Measurements from ENCODE around the gene SLC1A7. TPM values are rescaled to one million over a fixed set of nuclear protein-coding genes. Genes with fewer than 3 reads are reported as not detected.

The SLC1A7 gene
- total and polyA plus RNA-seq, 2 of the 13 experiments (the other 11 are each of a cell fraction or from before 2014, with no cell fraction given): 0.04 to 2.0 TPM

DNA sequence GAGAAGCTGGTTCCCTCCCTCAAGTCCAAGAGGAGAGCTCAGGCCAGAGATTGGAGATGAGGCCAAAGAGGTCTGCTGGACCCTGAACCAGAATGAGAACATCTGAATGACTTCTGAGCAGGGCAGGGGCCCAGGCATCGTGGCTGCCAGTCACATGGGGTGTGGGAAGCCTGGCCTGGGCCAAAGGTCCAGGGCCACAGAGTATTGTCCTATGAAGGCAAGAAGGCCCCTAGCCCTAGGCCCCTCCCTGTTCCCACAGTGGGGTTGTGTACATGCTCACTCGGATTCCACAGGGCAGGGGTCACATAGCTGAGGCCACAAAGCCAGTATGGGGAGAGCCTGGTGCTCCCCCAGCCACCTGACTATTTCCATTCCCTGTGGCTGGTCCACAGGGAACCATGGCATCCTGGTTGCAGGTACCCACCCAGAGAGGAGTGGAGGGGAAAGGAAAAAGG lies 18.5 kb upstream of the SLC1A7 start (continued):
- TF ChIP-seq, protein P1, sequence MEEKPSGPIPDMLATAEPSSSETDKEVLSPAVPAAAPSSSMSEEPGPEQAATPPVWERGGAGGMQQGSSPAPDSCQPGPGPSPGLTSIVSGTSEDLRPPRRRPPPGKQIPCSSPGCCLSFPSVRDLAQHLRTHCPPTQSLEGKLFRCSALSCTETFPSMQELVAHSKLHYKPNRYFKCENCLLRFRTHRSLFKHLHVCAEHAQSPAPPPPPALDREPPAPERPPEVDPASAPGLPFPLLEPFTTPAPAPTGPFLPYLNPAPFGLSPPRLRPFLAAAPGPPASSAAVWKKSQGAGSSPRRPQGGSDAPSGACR (CRISPR knock-in tag; IDR thresholded peaks at IDR 0.05): peak; percentile 71
- TF ChIP-seq ZNF234 (CRISPR knock-in tag; conservative IDR thresholded peaks at IDR 0.05) (no peak), SETDB1 (CRISPR knock-in tag; IDR thresholded peaks at IDR 0.05; ENCODE audit: borderline replicate concordance) (no peak), POLR2AphosphoS5 (IDR thresholded peaks at IDR 0.05; ENCODE audit: low read depth, low read length) (peak; percentile 58), ZNF451 (CRISPR knock-in tag; IDR thresholded peaks at IDR 0.05) (peak; percentile 85), SIX1 (CRISPR knock-in tag; IDR thresholded peaks at IDR 0.05; ENCODE audit: borderline replicate concordance) (peak; percentile 63; the same call in 1 of the 2 replicates), ZNF552 (CRISPR knock-in tag; IDR thresholded peaks at IDR 0.05; ENCODE audit: borderline replicate concordance) (no peak), ZNF562 (CRISPR knock-in tag; IDR thresholded peaks at IDR 0.05; ENCODE audit: borderline replicate concordance) (no peak), PHF8 (CRISPR knock-in tag; IDR thresholded peaks at IDR 0.05) (peak; percentile 37; the same call in 1 of the 2 replicates), MATR3 (CRISPR knock-in tag; IDR thresholded peaks at IDR 0.05) (no peak)
- TF ChIP-seq, protein P2, sequence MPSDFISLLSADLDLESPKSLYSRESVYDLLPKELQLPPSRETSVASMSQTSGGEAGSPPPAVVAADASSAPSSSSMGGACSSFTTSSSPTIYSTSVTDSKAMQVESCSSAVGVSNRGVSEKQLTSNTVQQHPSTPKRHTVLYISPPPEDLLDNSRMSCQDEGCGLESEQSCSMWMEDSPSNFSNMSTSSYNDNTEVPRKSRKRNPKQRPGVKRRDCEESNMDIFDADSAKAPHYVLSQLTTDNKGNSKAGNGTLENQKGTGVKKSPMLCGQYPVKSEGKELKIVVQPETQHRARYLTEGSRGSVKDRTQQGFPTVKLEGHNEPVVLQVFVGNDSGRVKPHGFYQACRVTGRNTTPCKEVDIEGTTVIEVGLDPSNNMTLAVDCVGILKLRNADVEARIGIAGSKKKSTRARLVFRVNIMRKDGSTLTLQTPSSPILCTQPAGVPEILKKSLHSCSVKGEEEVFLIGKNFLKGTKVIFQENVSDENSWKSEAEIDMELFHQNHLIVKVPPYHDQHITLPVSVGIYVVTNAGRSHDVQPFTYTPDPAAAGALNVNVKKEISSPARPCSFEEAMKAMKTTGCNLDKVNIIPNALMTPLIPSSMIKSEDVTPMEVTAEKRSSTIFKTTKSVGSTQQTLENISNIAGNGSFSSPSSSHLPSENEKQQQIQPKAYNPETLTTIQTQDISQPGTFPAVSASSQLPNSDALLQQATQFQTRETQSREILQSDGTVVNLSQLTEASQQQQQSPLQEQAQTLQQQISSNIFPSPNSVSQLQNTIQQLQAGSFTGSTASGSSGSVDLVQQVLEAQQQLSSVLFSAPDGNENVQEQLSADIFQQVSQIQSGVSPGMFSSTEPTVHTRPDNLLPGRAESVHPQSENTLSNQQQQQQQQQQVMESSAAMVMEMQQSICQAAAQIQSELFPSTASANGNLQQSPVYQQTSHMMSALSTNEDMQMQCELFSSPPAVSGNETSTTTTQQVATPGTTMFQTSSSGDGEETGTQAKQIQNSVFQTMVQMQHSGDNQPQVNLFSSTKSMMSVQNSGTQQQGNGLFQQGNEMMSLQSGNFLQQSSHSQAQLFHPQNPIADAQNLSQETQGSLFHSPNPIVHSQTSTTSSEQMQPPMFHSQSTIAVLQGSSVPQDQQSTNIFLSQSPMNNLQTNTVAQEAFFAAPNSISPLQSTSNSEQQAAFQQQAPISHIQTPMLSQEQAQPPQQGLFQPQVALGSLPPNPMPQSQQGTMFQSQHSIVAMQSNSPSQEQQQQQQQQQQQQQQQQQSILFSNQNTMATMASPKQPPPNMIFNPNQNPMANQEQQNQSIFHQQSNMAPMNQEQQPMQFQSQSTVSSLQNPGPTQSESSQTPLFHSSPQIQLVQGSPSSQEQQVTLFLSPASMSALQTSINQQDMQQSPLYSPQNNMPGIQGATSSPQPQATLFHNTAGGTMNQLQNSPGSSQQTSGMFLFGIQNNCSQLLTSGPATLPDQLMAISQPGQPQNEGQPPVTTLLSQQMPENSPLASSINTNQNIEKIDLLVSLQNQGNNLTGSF (CRISPR knock-in tag; IDR thresholded peaks at IDR 0.05): 0 out of 2 replicates have a peak, but pooled peaks have one; percentile 48
- TF ChIP-seq, protein P3, sequence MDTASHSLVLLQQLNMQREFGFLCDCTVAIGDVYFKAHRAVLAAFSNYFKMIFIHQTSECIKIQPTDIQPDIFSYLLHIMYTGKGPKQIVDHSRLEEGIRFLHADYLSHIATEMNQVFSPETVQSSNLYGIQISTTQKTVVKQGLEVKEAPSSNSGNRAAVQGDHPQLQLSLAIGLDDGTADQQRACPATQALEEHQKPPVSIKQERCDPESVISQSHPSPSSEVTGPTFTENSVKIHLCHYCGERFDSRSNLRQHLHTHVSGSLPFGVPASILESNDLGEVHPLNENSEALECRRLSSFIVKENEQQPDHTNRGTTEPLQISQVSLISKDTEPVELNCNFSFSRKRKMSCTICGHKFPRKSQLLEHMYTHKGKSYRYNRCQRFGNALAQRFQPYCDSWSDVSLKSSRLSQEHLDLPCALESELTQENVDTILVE (CRISPR knock-in tag; IDR thresholded peaks at IDR 0.05): no peak
- TF ChIP-seq, protein P4, sequence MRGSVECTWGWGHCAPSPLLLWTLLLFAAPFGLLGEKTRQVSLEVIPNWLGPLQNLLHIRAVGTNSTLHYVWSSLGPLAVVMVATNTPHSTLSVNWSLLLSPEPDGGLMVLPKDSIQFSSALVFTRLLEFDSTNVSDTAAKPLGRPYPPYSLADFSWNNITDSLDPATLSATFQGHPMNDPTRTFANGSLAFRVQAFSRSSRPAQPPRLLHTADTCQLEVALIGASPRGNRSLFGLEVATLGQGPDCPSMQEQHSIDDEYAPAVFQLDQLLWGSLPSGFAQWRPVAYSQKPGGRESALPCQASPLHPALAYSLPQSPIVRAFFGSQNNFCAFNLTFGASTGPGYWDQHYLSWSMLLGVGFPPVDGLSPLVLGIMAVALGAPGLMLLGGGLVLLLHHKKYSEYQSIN (CRISPR knock-in tag; IDR thresholded peaks at IDR 0.05; ENCODE audit: borderline replicate concordance): no peak
- TF ChIP-seq, protein P5, sequence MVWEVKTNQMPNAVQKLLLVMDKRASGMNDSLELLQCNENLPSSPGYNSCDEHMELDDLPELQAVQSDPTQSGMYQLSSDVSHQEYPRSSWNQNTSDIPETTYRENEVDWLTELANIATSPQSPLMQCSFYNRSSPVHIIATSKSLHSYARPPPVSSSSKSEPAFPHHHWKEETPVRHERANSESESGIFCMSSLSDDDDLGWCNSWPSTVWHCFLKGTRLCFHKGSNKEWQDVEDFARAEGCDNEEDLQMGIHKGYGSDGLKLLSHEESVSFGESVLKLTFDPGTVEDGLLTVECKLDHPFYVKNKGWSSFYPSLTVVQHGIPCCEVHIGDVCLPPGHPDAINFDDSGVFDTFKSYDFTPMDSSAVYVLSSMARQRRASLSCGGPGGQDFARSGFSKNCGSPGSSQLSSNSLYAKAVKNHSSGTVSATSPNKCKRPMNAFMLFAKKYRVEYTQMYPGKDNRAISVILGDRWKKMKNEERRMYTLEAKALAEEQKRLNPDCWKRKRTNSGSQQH (CRISPR knock-in tag; IDR thresholded peaks at IDR 0.05; ENCODE audit: low read depth): 0 out of 2 replicates have a peak, but pooled peaks have one; percentile 56
- TF ChIP-seq, protein P6, sequence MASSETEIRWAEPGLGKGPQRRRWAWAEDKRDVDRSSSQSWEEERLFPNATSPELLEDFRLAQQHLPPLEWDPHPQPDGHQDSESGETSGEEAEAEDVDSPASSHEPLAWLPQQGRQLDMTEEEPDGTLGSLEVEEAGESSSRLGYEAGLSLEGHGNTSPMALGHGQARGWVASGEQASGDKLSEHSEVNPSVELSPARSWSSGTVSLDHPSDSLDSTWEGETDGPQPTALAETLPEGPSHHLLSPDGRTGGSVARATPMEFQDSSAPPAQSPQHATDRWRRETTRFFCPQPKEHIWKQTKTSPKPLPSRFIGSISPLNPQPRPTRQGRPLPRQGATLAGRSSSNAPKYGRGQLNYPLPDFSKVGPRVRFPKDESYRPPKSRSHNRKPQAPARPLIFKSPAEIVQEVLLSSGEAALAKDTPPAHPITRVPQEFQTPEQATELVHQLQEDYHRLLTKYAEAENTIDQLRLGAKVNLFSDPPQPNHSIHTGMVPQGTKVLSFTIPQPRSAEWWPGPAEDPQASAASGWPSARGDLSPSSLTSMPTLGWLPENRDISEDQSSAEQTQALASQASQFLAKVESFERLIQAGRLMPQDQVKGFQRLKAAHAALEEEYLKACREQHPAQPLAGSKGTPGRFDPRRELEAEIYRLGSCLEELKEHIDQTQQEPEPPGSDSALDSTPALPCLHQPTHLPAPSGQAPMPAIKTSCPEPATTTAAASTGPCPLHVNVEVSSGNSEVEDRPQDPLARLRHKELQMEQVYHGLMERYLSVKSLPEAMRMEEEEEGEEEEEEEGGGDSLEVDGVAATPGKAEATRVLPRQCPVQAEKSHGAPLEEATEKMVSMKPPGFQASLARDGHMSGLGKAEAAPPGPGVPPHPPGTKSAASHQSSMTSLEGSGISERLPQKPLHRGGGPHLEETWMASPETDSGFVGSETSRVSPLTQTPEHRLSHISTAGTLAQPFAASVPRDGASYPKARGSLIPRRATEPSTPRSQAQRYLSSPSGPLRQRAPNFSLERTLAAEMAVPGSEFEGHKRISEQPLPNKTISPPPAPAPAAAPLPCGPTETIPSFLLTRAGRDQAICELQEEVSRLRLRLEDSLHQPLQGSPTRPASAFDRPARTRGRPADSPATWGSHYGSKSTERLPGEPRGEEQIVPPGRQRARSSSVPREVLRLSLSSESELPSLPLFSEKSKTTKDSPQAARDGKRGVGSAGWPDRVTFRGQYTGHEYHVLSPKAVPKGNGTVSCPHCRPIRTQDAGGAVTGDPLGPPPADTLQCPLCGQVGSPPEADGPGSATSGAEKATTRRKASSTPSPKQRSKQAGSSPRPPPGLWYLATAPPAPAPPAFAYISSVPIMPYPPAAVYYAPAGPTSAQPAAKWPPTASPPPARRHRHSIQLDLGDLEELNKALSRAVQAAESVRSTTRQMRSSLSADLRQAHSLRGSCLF (CRISPR knock-in tag; IDR thresholded peaks at IDR 0.05; ENCODE audit: borderline replicate concordance): no peak

Data from HepG2 (cell line).